K562 (cell line): ENCODE measurements around the gene AFF3. TPM values are rescaled to one million over a fixed set of nuclear protein-coding genes. Genes with fewer than 3 reads are reported as not detected.

Source experiments
- ATAC-seq: fragments of 200-7000 bp; cut with Tn5 transposase; 3 replicates; pipeline ENCODE4 v1.9.1; 2020; ENCODE audit warnings: moderate library complexity
- BruUV-seq: library from RNA; stranded (reverse); fragments of 400-500 nt; replicated peaks from 2 replicates; lab custom pipeline; 2021; lab: Mats Ljungman, UMichigan
- CTCF ChIA-PET: fragments of 300-600 bp; formaldehyde crosslinking; extraction: SDS; loops from one replicate; lab custom pipeline; 2021; ENCODE audit warnings: low intra/inter-chr PET ratio; lab: Yijun Ruan, JAX
- POLR2A ChIA-PET: fragments of 300-600, 350-650 bp; sonication (Branson Sonifier 250); formaldehyde crosslinking; extraction: SDS; loops from one replicate; lab custom pipeline; 2021; ENCODE audit warnings: antibody characterized with exemption, inconsistent platforms; lab: Yijun Ruan, JAX
- DNase-seq, 4 experiments: peaks; one replicate each; pipeline versions ENCODE4 v3.0.0 to v3.0.0-alpha.2; 2011 to 2018; ENCODE audit warnings: low spot score in 3 of 4, mixed read lengths in 3 of 4; ENCODE audit errors: extremely low read depth in 1 of 4
- FAIRE-seq: peaks from 2 replicates; lab custom pipeline; 2011; peaks lifted over from hg19 to GRCh38; lab: Jason Lieb, UNC
- H2AFZ ChIP-seq: 2 replicates; pipeline ENCODE4 v1.6.0; 2011; ENCODE audit warnings: low read depth, low read length, control low read depth, inconsistent platforms
- H3K27ac ChIP-seq: fragments of 200-600 bp; 3 replicates; pipeline ENCODE4 v1.8.0; 2011; ENCODE audit warnings: low read depth, mild to moderate bottlenecking, control low read depth, inconsistent platforms, low read length, moderate library complexity, mixed read lengths; ENCODE audit errors: extremely low read depth
- H3K27me3 ChIP-seq, 2 experiments: fragments of 300-600 bp in 1 of 2; 2 replicates in 1 of 2; 3 replicates in 1 of 2; pipeline versions ENCODE4 v1.6.0 to v1.8.0; 2011; ENCODE audit warnings: inconsistent platforms in 2 of 2, low read length in 2 of 2, mild to moderate bottlenecking in 1 of 2, mixed read lengths in 1 of 2, moderate library complexity in 1 of 2; ENCODE audit not compliant: control insufficient read depth in 2 of 2, insufficient read depth in 2 of 2
- H3K36me3 ChIP-seq: fragments of 300-600 bp; 3 replicates; pipeline ENCODE4 v1.8.0; 2011; ENCODE audit warnings: mild to moderate bottlenecking, low read length, inconsistent platforms; ENCODE audit not compliant: control insufficient read depth, insufficient read depth
- H3K4me1 ChIP-seq, 2 experiments: fragments of 200-600 bp in 1 of 2; replicated peaks in 1 of 2; 2 replicates in 1 of 2; 3 replicates in 1 of 2; pipeline versions ENCODE4 v1.5.1 to v1.8.0; 2011; ENCODE audit warnings: inconsistent platforms in 2 of 2, low read length in 2 of 2, mild to moderate bottlenecking in 1 of 2, mixed read lengths in 1 of 2, moderate library complexity in 1 of 2; ENCODE audit not compliant: control insufficient read depth in 2 of 2, insufficient read depth in 2 of 2
- H3K4me2 ChIP-seq: 2 replicates; pipeline ENCODE4 v1.6.1; 2011; ENCODE audit warnings: low read length, control low read depth, inconsistent platforms, mixed read lengths; ENCODE audit not compliant: insufficient read depth
- H3K4me3 ChIP-seq: fragments of 200-600 bp; sonication (generic), shearing (Covaris generic); 2 replicates; pipeline ENCODE4 v1.5.1; 2016; ENCODE audit warnings: control low read depth, inconsistent platforms
- H3K79me2 ChIP-seq: fragments of 200-600 bp; 3 replicates; pipeline ENCODE4 v1.8.0; 2011; ENCODE audit warnings: low read length, inconsistent platforms; ENCODE audit not compliant: control insufficient read depth, insufficient read depth
- H3K9ac ChIP-seq, 2 experiments: 2 replicates each; pipeline versions ENCODE4 v1.6.0 to v1.6.1; 2011; ENCODE audit warnings: low read depth in 2 of 2, low read length in 2 of 2, control low read depth in 1 of 2, inconsistent platforms in 1 of 2, mild to moderate bottlenecking in 1 of 2, mixed read lengths in 1 of 2; ENCODE audit not compliant: insufficient read depth in 1 of 2
- H3K9me1 ChIP-seq: one replicate; pipeline ENCODE4 v1.6.0; 2011; ENCODE audit warnings: inconsistent platforms, mild to moderate bottlenecking, low read length, moderate library complexity; ENCODE audit not compliant: control insufficient read depth, insufficient read depth
- H3K9me3 ChIP-seq: replicated peaks from 2 replicates; pipeline ENCODE4 v1.5.1; 2011; ENCODE audit warnings: low read depth, low read length, inconsistent platforms; ENCODE audit not compliant: control insufficient read depth, insufficient read depth
- H4K20me1 ChIP-seq: replicated peaks from 2 replicates; pipeline ENCODE4 v1.6.1; 2011; ENCODE audit warnings: low read length, inconsistent platforms, mixed read lengths; ENCODE audit not compliant: control insufficient read depth, insufficient read depth
- KLF16 ChIP-seq: IDR thresholded peaks from 2 replicates; pipeline ENCODE4 v1.6.1; 2016; ENCODE audit warnings: antibody characterized with exemption
- NFRKB ChIP-seq: fragments of 450-650 bp; IDR thresholded peaks from 2 replicates; pipeline ENCODE4 v1.6.1; 2016; ENCODE audit warnings: low read depth
- SMARCB1 ChIP-seq: IDR thresholded peaks from 2 replicates; pipeline ENCODE4 v1.6.1; 2011; ENCODE audit warnings: improper control_type of control experiment, low read depth; ENCODE audit not compliant: insufficient read length
- WGBS: fragments of 100-300 bp; shearing (Covaris generic); methylation state at CpG from one replicate; pipeline ENCODE4 v1.1.6; 2016; ENCODE audit warnings: low coverage, mixed read lengths; ENCODE audit not compliant: insufficient coverage; ENCODE audit errors: missing lambda C conversion rate; 5-methylcytosine and 5-hydroxymethylcytosine counted together
- in situ Hi-C: fragments of 300-500 bp; cut with MboI; formaldehyde crosslinking; loops from 4 replicates; pipeline ENCODE4 v1.15.0; 2018; ENCODE audit warnings: inconsistent platforms, mixed read lengths
- intact Hi-C: fragments of 100-400 bp; cut with micrococcal nuclease; formaldehyde crosslinking; loops from 2 replicates; pipeline ENCODE4 v1.14.2; 2022
- polyA plus RNA-seq, 8 experiments: library from polyadenylated mRNA; depleted of rRNA in 4 of 8; stranded (reverse) in 5 of 8; unstranded in 3 of 8; fragments of >200 nt; fragmentation: Nextera tagmentation in 2 of 8; fragmentation: Illumina TruSeq in 1 of 8; extraction: Ambion mirVana in 2 of 8; extraction: Trizol in 1 of 8; gene quantifications; 2 replicates each; pipeline versions ENCODE4 v1.2.1 to v1.2.3, GENCODE V29; 2011 to 2014; ENCODE audit warnings: inconsistent platforms in 1 of 8, missing spikeins in 1 of 8
- total RNA-seq, 7 experiments: library from RNA; depleted of rRNA in 6 of 7; stranded (reverse); fragments of >200 nt in 6 of 7; fragmentation: Illumina TruSeq in 2 of 7; extraction: Trizol in 2 of 7; gene quantifications; 2 replicates each; pipeline versions ENCODE4 v1.2.1 to v1.2.3, GENCODE V29; 2011 to 2021; ENCODE audit warnings: low replicate concordance in 1 of 7
- TF ChIP-seq, protein P1 (sequence below), 2 experiments: fragments of 450-650 bp; formaldehyde crosslinking in 1 of 2; IDR thresholded peaks; 2 replicates each; pipeline versions ENCODE4 v1.4.0 to v1.6.1; 2014 to 2020; ENCODE audit warnings: mild to moderate bottlenecking in 2 of 2, borderline replicate concordance in 1 of 2, low read depth in 1 of 2
- TF ChIP-seq, protein P2 (sequence below), 3 experiments: IDR thresholded peaks in 2 of 3; conservative IDR thresholded peaks in 1 of 3; 2 replicates each; pipeline ENCODE4 v1.5.1; 2011 to 2012; ENCODE audit warnings: low read length in 3 of 3, mild to moderate bottlenecking in 3 of 3, control low read depth in 2 of 3, improper control_type of control experiment in 1 of 3, inconsistent platforms in 1 of 3, low read depth in 1 of 3, mixed read lengths in 1 of 3, moderate library complexity in 1 of 3; ENCODE audit not compliant: insufficient read depth in 2 of 3

Gene AFF3
- total and polyA plus RNA-seq, 9 of the 15 experiments (the other 6 are each of a cell fraction or from before 2014, with no cell fraction given), result 0.02 to 0.11 TPM; not detected in 7

GRCh38 chr2:99598441-99598840 lies 543.9 kb downstream of the AFF3 start:
- no peaks in the 10 kb centered on the region for H3K36me3 ChIP-seq
- BruUV-seq, result no TSS peak
- no peak for TF ChIP-seq SMARCB1
- TF ChIP-seq KLF16, result peak; percentile 80
- TF ChIP-seq, protein P1, sequence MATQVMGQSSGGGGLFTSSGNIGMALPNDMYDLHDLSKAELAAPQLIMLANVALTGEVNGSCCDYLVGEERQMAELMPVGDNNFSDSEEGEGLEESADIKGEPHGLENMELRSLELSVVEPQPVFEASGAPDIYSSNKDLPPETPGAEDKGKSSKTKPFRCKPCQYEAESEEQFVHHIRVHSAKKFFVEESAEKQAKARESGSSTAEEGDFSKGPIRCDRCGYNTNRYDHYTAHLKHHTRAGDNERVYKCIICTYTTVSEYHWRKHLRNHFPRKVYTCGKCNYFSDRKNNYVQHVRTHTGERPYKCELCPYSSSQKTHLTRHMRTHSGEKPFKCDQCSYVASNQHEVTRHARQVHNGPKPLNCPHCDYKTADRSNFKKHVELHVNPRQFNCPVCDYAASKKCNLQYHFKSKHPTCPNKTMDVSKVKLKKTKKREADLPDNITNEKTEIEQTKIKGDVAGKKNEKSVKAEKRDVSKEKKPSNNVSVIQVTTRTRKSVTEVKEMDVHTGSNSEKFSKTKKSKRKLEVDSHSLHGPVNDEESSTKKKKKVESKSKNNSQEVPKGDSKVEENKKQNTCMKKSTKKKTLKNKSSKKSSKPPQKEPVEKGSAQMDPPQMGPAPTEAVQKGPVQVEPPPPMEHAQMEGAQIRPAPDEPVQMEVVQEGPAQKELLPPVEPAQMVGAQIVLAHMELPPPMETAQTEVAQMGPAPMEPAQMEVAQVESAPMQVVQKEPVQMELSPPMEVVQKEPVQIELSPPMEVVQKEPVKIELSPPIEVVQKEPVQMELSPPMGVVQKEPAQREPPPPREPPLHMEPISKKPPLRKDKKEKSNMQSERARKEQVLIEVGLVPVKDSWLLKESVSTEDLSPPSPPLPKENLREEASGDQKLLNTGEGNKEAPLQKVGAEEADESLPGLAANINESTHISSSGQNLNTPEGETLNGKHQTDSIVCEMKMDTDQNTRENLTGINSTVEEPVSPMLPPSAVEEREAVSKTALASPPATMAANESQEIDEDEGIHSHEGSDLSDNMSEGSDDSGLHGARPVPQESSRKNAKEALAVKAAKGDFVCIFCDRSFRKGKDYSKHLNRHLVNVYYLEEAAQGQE (IDR thresholded peaks at IDR 0.05; ENCODE audit: borderline replicate concordance), result peak; percentile 94
- TF ChIP-seq, protein P1 (CRISPR knock-in tag; IDR thresholded peaks at IDR 0.05; ENCODE audit: low read depth), result no peak
- no peak for TF ChIP-seq NFRKB
- TF ChIP-seq, protein P2, sequence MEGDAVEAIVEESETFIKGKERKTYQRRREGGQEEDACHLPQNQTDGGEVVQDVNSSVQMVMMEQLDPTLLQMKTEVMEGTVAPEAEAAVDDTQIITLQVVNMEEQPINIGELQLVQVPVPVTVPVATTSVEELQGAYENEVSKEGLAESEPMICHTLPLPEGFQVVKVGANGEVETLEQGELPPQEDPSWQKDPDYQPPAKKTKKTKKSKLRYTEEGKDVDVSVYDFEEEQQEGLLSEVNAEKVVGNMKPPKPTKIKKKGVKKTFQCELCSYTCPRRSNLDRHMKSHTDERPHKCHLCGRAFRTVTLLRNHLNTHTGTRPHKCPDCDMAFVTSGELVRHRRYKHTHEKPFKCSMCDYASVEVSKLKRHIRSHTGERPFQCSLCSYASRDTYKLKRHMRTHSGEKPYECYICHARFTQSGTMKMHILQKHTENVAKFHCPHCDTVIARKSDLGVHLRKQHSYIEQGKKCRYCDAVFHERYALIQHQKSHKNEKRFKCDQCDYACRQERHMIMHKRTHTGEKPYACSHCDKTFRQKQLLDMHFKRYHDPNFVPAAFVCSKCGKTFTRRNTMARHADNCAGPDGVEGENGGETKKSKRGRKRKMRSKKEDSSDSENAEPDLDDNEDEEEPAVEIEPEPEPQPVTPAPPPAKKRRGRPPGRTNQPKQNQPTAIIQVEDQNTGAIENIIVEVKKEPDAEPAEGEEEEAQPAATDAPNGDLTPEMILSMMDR (IDR thresholded peaks at IDR 0.05 in 2 of 3, conservative IDR thresholded peaks at IDR 0.05 in 1 of 3; ENCODE audit: insufficient read depth in 2 of 3, low read depth in 1 of 3, low read length in 3 of 3), result 0 out of 6 replicates have a peak, but pooled peaks of 2 of the 3 experiments have one; percentile 6 to 21
- TF ChIP-seq, all 486 proteins: peak for 3
- Histone ChIP-seq H2AFZ (no peak overlapping the region), H3K79me2 (no peaks in the 10 kb centered on the region), H3K4me3 (no peak overlapping the region), H3K9ac (no peak overlapping the region), H4K20me1 (0 out of 2 replicates have a peak, but pooled peaks cover 3% of the 10 kb centered on the region), H3K27ac (no peak overlapping the region), H3K9me3 (no peaks in the 10 kb centered on the region), H3K9me1 (no peaks in the 10 kb centered on the region), H3K27me3 (peaks cover 35 to 58% of the 10 kb centered on the region in 2 experiments), H3K4me2 (peak overlapping the region; percentile 23; the same call in 1 of the 2 replicates), H3K4me1 (peaks cover 0 to 10% of the 10 kb centered on the region in 2 experiments; a peak in 3 of 5 replicates)
- intact Hi-C loops, result no loop called here
- POLR2A ChIA-PET, result interaction anchor here (0.8 kb wide), 1 partner anchor 11 kb away, joined by 3 read pairs; no protein-coding TSS in a partner anchor
- DNase-seq (peak in 1 of 4 experiments; percentile 41), ATAC-seq (peak; percentile 69), FAIRE-seq (no peak)
- 20% methylated on average over 9 of the region's 9 CpGs for WGBS
- CTCF ChIA-PET, result no interaction called here
- in situ Hi-C loops, result no loop called here
